ENCODE measurements around the gene TTYH1.

The TTYH1 gene

DNA sequence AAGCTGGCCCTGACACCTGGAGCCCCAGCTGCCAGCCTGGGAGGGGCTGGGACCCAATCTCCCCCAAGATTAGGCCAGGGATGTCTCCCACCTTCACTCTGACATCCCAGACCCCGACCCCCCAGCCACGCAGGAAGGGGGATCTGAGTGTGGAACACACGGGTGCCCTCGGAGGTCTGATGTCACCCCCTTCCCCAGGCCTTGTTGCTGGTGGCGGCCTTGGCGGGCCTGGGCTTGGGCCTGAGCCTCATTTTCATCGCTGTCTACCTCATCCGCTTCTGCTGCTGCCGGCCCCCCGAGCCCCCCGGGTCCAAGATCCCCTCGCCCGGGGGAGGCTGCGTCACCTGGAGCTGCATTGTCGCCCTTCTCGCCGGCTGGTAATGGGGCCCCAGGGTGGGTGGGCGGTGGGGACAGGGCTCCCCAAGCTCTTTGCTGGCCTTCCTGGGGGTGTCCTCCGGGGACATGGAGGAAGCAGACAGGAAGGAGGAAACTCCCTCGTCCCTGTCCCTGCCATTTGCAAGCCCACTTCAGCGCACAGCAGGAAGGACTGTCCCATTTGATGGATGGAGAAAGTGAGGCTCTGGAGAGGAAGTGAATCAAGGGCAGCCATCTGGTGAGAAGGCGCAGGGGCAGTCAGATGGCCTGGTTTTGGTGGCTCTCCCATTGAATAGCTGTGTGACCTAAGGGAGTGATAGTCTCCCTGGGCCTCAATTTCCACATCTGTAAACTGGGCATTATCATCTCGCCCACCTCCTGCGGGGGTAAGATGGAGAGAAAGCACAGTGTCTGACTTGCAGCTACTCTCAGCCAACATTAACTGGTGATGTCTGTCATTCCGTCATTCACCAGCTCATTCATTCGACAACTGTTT is 3.9 kb downstream of the TTYH1 start:
- TF ChIP-seq, protein P1, sequence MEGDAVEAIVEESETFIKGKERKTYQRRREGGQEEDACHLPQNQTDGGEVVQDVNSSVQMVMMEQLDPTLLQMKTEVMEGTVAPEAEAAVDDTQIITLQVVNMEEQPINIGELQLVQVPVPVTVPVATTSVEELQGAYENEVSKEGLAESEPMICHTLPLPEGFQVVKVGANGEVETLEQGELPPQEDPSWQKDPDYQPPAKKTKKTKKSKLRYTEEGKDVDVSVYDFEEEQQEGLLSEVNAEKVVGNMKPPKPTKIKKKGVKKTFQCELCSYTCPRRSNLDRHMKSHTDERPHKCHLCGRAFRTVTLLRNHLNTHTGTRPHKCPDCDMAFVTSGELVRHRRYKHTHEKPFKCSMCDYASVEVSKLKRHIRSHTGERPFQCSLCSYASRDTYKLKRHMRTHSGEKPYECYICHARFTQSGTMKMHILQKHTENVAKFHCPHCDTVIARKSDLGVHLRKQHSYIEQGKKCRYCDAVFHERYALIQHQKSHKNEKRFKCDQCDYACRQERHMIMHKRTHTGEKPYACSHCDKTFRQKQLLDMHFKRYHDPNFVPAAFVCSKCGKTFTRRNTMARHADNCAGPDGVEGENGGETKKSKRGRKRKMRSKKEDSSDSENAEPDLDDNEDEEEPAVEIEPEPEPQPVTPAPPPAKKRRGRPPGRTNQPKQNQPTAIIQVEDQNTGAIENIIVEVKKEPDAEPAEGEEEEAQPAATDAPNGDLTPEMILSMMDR (IDR thresholded peaks at IDR 0.05) = no peak

GRCh38 chr19:54420068-54420382 is 4.8 kb downstream of the TTYH1 start:
- TF ChIP-seq, protein P1 (IDR thresholded peaks at IDR 0.05) = no peak

DNA sequence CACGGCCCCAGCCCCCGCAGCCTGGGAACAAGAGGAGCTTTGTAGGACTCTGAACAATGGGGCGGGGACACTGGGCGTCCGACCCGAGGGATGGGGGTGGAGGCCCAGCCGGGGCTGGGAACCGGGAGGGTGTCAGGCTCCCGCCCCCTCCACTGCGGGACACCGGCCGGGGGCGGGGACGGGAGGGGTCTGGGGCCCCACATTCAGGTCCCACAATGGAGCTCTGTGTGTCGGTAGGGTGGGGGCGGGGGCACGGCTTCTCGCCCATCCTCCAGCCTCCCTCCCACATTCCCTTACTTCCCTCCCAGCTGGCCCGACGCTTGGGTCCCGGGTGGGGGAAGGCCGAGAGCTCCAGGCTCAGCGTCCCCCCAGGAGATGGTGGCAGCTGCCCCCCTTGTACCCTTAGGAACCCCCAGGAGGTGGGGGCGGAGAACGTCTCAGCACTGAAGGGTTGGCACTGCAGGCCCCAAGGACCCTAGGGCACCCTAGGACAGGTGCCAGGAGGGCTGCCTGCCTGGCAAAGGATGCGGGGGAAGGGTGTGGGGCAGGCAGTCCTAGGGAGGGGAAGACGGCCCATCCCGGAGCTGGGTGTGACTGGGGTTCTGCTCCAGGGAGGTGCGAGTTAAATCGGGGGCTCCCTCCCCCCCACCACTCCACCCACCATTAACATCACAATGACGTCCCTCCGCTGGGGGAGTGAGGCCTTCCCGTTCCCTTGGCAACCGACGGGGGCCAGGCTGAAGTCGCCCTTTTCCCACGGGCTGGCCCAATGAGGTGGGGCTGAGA is 5.3 kb downstream of the TTYH1 start:
- TF ChIP-seq, protein P1 (IDR thresholded peaks at IDR 0.05) = no peak

- TF ChIP-seq, protein P1 (IDR thresholded peaks at IDR 0.05) = no peak
Measured at GRCh38 chr19:54421169-54421516, 5.9 kb downstream of the TTYH1 start.

DNA sequence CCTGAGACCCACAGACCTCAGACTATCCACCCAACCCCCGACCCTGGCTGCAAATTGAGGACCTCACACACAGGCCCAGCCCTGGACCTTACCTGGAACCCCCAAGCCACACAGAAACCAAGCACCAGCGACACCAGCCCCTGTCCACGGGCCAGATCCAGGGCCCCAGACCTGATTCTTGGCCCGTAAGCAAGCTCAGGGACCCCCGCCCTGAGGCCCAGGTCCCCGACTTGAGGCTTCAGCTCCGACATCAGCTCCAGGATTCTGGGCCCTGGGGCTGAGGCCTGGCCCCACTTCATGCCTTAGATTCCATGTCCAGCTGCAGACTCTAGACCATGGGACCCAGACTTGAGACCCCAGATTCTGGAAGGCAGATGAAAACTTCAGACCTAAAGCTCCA is 6.3 kb downstream of the TTYH1 start:
- TF ChIP-seq, protein P1 (IDR thresholded peaks at IDR 0.05) = no peak

GRCh38 chr19:54422136-54422535 is 6.9 kb downstream of the TTYH1 start:
- TF ChIP-seq, protein P1 (IDR thresholded peaks at IDR 0.05) = no peak

- TF ChIP-seq, protein P1 (IDR thresholded peaks at IDR 0.05) = no peak
Measured at GRCh38 chr19:54424201-54424600, 8.9 kb downstream of the TTYH1 start.

Measured in LNCAP (cell line).